Liver (tissue), 9 donors: ENCODE measurements around the gene HOXD9. TPM values are rescaled to one million over a fixed set of nuclear protein-coding genes. Genes with fewer than 3 reads are reported as not detected.

Source experiments
- DNase-seq: peaks from one replicate; pipeline ENCODE4 v3.0.0-alpha.2; 2017; ENCODE audit warnings: low spot score
- H3K27ac ChIP-seq, 2 donors: one replicate each; pipeline ENCODE4 v1.7.0; 2013; ENCODE audit warnings: inconsistent platforms in 2 of 2, low read length in 2 of 2, control low read depth in 1 of 2, low read depth in 1 of 2, mild to moderate bottlenecking in 1 of 2
- H3K27me3 ChIP-seq, 4 donors: one replicate each; pipeline versions ENCODE4 v1.6.1 to v1.7.0; 2013; ENCODE audit warnings: low read length in 3 of 4, inconsistent platforms in 1 of 4, mild to moderate bottlenecking in 1 of 4, moderate library complexity in 1 of 4; ENCODE audit not compliant: control insufficient read depth in 4 of 4, insufficient read depth in 4 of 4
- H3K36me3 ChIP-seq, 4 donors: one replicate each; pipeline versions ENCODE4 v1.6.1 to v1.7.0; 2013; ENCODE audit warnings: low read length in 3 of 4, mild to moderate bottlenecking in 3 of 4, low read depth in 1 of 4, moderate library complexity in 1 of 4; ENCODE audit not compliant: control insufficient read depth in 4 of 4, insufficient read depth in 3 of 4
- H3K4me1 ChIP-seq, 4 donors: one replicate each; pipeline versions ENCODE4 v1.6.1 to v1.7.0; 2013; ENCODE audit warnings: low read length in 3 of 4, mild to moderate bottlenecking in 3 of 4, moderate library complexity in 1 of 4; ENCODE audit not compliant: control insufficient read depth in 4 of 4, insufficient read depth in 4 of 4
- H3K4me3 ChIP-seq, 3 donors: one replicate each; pipeline versions ENCODE4 v1.6.1 to v1.7.0; 2013; ENCODE audit warnings: low read length in 3 of 3, control low read depth in 1 of 3, low read depth in 1 of 3, mild to moderate bottlenecking in 1 of 3
- H3K9ac ChIP-seq, 2 donors: one replicate each; pipeline ENCODE4 v1.7.0; 2013; ENCODE audit warnings: low read length in 2 of 2, mild to moderate bottlenecking in 2 of 2, moderate library complexity in 2 of 2, control low read depth in 1 of 2, low read depth in 1 of 2
- H3K9me3 ChIP-seq, 4 donors: one replicate each; pipeline versions ENCODE4 v1.6.1 to v1.7.0; 2013; ENCODE audit warnings: low read length in 3 of 4; ENCODE audit not compliant: control insufficient read depth in 4 of 4
- EGR1 ChIP-seq, 2 donors: IDR thresholded peaks; 2 replicates each; pipeline ENCODE4 v1.6.1; 2016 to 2018; ENCODE audit warnings: antibody characterized with exemption in 2 of 2, low read depth in 2 of 2
- FOXA1 ChIP-seq: IDR thresholded peaks from 2 replicates; pipeline ENCODE4 v1.6.1; 2016; ENCODE audit warnings: antibody characterized with exemption
- FOXA2 ChIP-seq: IDR thresholded peaks from 2 replicates; pipeline ENCODE4 v1.6.1; 2016; ENCODE audit warnings: antibody characterized with exemption
- GABPA ChIP-seq, 2 donors: IDR thresholded peaks in 1 of 2; conservative IDR thresholded peaks in 1 of 2; 2 replicates each; pipeline ENCODE4 v1.6.1; 2016; ENCODE audit warnings: antibody characterized with exemption in 2 of 2, mild to moderate bottlenecking in 1 of 2, moderate library complexity in 1 of 2
- HNF4A ChIP-seq, 2 donors: conservative IDR thresholded peaks; 2 replicates each; pipeline ENCODE4 v1.6.1; 2016; ENCODE audit warnings: antibody characterized with exemption in 2 of 2, mild to moderate bottlenecking in 2 of 2
- JUND ChIP-seq, 2 donors: IDR thresholded peaks; 2 replicates each; pipeline ENCODE4 v1.6.1; 2016; ENCODE audit warnings: antibody characterized with exemption in 2 of 2
- RXRA ChIP-seq, 2 donors: IDR thresholded peaks; 2 replicates each; pipeline ENCODE4 v1.6.1; 2017 to 2018; ENCODE audit warnings: antibody characterized with exemption in 2 of 2, mild to moderate bottlenecking in 1 of 2
- YY1 ChIP-seq: IDR thresholded peaks from 2 replicates; pipeline ENCODE4 v1.6.1; 2016; ENCODE audit warnings: antibody characterized with exemption, mild to moderate bottlenecking
- WGBS: extraction: QIAGEN DNeasy Blood & Tissue Kit; methylation state at CpG from one replicate; pipeline ENCODE4 v1.1.7; 2013; 5-methylcytosine and 5-hydroxymethylcytosine counted together
- polyA plus RNA-seq, 2 donors: library from polyadenylated mRNA; stranded (reverse) in 1 of 2; unstranded in 1 of 2; fragments of 200-250 nt in 1 of 2; fragments of >200 nt in 1 of 2; fragmentation: Nextera tagmentation in 1 of 2; extraction: Ambion mirVana in 1 of 2; gene quantifications; one replicate each; pipeline versions ENCODE4 v1.2.1 to v1.2.3, GENCODE V29; 2013 to 2015
- total RNA-seq, 2 donors: library from RNA; depleted of rRNA; stranded (reverse); fragments of >200 nt; gene quantifications; one replicate each; pipeline ENCODE4 v1.2.3, GENCODE V29; 2014
- TF ChIP-seq, protein P1 (sequence below): fragments of 150-350 bp; IDR thresholded peaks from 2 replicates; pipeline ENCODE4 v1.5.1; 2017; ENCODE audit warnings: improper control_type of control experiment, low read depth, low read length; ENCODE audit not compliant: missing input control
- TF ChIP-seq, protein P2 (sequence below): IDR thresholded peaks from 2 replicates; pipeline ENCODE4 v1.6.1; 2016; ENCODE audit warnings: antibody characterized with exemption, mild to moderate bottlenecking
- TF ChIP-seq, protein P3 (sequence below): IDR thresholded peaks from 2 replicates; pipeline ENCODE4 v1.6.1; 2016; ENCODE audit warnings: antibody characterized with exemption
- TF ChIP-seq, protein P4 (sequence below): IDR thresholded peaks from 2 replicates; pipeline ENCODE4 v1.6.1; 2016; ENCODE audit warnings: antibody characterized with exemption
- donor health status: healthy.
- donor health status: healthy.
- donor health status: healthy.
- donor health status: healthy.
- donor health status: healthy.

The HOXD9 gene
- total and polyA plus RNA-seq, 4 donors = 0.07 TPM; not detected in 3

DNA sequence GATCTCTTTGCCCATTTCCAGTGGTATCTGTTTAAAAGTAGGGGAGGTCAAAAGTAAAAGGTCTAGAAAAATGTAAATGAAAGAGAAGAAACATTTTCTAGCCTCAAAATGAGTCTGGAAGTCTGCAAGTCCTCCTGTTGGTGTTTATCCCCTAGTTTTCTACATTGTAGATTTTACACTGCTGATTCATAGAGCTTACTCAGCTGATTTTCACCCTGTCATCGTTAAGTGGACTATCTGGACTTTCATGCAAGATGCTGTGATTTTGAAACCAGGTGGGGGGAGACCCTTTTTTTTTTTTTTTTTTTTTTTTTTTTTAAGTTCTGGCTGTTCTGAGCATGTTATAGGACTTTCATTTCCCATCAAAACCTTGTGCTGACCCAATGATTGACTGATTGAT is 44.9 kb downstream of the HOXD9 start (continued):
- no peak for TF ChIP-seq HNF4A (conservative IDR thresholded peaks at IDR 0.05)
- TF ChIP-seq, protein P1, sequence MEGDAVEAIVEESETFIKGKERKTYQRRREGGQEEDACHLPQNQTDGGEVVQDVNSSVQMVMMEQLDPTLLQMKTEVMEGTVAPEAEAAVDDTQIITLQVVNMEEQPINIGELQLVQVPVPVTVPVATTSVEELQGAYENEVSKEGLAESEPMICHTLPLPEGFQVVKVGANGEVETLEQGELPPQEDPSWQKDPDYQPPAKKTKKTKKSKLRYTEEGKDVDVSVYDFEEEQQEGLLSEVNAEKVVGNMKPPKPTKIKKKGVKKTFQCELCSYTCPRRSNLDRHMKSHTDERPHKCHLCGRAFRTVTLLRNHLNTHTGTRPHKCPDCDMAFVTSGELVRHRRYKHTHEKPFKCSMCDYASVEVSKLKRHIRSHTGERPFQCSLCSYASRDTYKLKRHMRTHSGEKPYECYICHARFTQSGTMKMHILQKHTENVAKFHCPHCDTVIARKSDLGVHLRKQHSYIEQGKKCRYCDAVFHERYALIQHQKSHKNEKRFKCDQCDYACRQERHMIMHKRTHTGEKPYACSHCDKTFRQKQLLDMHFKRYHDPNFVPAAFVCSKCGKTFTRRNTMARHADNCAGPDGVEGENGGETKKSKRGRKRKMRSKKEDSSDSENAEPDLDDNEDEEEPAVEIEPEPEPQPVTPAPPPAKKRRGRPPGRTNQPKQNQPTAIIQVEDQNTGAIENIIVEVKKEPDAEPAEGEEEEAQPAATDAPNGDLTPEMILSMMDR = no peak
- TF ChIP-seq EGR1 (IDR thresholded peaks at IDR 0.05; ENCODE audit: low read depth in 2 of 2) = no peak
- TF ChIP-seq GABPA (IDR thresholded peaks at IDR 0.05 in 1 of 2, conservative IDR thresholded peaks at IDR 0.05 in 1 of 2) = no peak

DNA sequence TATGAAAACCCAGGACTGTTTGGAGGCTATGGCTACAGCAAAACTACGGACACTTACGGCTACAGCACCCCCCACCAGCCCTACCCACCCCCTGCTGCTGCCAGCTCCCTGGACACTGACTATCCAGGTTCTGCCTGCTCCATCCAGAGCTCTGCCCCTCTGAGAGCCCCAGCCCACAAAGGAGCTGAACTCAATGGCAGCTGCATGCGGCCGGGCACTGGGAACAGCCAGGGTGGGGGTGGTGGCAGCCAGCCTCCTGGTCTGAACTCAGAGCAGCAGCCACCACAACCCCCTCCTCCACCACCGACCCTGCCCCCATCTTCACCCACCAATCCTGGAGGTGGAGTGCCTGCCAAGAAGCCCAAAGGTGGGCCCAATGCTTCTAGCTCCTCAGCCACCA is 46.7 kb downstream of the HOXD9 start:
- Histone ChIP-seq H3K9me3 (peaks cover 0 to 18% (median 0%) of the 10 kb centered on the region in 4 donors), H3K9ac (no peak overlapping the region), H3K4me1 (peaks cover 0 to 11% (median 6%) of the 10 kb centered on the region in 4 donors), H3K27ac (no peak overlapping the region), H3K4me3 (no peak overlapping the region), H3K27me3 (peaks cover 8 to 28% (median 20%) of the 10 kb centered on the region in 4 donors), H3K36me3 (no peaks in the 10 kb centered on the region)
- no peak for DNase-seq
- 64% methylated on average over 5 of the region's 5 CpGs for WGBS
- TF ChIP-seq, protein P2, sequence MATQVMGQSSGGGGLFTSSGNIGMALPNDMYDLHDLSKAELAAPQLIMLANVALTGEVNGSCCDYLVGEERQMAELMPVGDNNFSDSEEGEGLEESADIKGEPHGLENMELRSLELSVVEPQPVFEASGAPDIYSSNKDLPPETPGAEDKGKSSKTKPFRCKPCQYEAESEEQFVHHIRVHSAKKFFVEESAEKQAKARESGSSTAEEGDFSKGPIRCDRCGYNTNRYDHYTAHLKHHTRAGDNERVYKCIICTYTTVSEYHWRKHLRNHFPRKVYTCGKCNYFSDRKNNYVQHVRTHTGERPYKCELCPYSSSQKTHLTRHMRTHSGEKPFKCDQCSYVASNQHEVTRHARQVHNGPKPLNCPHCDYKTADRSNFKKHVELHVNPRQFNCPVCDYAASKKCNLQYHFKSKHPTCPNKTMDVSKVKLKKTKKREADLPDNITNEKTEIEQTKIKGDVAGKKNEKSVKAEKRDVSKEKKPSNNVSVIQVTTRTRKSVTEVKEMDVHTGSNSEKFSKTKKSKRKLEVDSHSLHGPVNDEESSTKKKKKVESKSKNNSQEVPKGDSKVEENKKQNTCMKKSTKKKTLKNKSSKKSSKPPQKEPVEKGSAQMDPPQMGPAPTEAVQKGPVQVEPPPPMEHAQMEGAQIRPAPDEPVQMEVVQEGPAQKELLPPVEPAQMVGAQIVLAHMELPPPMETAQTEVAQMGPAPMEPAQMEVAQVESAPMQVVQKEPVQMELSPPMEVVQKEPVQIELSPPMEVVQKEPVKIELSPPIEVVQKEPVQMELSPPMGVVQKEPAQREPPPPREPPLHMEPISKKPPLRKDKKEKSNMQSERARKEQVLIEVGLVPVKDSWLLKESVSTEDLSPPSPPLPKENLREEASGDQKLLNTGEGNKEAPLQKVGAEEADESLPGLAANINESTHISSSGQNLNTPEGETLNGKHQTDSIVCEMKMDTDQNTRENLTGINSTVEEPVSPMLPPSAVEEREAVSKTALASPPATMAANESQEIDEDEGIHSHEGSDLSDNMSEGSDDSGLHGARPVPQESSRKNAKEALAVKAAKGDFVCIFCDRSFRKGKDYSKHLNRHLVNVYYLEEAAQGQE = no peak
- TF ChIP-seq, protein P1 = no peak

DNA sequence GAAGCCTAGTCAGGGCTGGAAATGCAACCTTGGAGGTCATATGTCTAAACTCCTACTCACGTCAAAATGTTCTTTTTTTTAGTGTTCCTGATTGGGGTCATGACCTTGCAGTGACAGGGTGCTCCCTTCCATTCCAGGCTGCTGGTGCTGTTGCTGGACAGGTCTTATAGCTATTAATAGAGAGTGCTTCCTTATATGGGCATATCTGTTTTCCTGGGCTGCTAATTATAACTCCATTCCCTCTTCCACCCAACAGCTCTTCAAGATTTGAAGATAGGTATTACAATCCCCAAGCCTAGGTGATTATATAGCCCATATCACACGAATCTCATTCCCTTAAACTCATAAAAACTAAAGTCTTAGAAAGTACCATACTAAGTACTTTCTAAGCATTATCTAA is 47.2 kb downstream of the HOXD9 start:
- Histone ChIP-seq H3K36me3 (no peaks in the 10 kb centered on the region), H3K9me3 (peaks cover 0 to 14% (median 0%) of the 10 kb centered on the region in 4 donors), H3K27ac (no peak overlapping the region), H3K4me1 (peaks cover 0 to 10% (median 6%) of the 10 kb centered on the region in 4 donors), H3K9ac (no peak overlapping the region), H3K27me3 (peaks cover 8 to 29% (median 19%) of the 10 kb centered on the region in 4 donors), H3K4me3 (no peak overlapping the region)
- WGBS = 68% methylated on average over 2 of the region's 2 CpGs
- TF ChIP-seq, protein P2 = no peak
- TF ChIP-seq FOXA1 (no peak), JUND (IDR thresholded peaks at IDR 0.05) (no peak), RXRA (IDR thresholded peaks at IDR 0.05) (no peak), FOXA2 (no peak), YY1 (no peak)
- TF ChIP-seq, protein P1 = no peak
- TF ChIP-seq, protein P3, sequence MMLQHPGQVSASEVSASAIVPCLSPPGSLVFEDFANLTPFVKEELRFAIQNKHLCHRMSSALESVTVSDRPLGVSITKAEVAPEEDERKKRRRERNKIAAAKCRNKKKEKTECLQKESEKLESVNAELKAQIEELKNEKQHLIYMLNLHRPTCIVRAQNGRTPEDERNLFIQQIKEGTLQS = no peak
- TF ChIP-seq, protein P4, sequence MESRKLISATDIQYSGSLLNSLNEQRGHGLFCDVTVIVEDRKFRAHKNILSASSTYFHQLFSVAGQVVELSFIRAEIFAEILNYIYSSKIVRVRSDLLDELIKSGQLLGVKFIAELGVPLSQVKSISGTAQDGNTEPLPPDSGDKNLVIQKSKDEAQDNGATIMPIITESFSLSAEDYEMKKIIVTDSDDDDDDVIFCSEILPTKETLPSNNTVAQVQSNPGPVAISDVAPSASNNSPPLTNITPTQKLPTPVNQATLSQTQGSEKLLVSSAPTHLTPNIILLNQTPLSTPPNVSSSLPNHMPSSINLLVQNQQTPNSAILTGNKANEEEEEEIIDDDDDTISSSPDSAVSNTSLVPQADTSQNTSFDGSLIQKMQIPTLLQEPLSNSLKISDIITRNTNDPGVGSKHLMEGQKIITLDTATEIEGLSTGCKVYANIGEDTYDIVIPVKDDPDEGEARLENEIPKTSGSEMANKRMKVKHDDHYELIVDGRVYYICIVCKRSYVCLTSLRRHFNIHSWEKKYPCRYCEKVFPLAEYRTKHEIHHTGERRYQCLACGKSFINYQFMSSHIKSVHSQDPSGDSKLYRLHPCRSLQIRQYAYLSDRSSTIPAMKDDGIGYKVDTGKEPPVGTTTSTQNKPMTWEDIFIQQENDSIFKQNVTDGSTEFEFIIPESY = no peak
- no peak for DNase-seq
